SK-N-SH treated with all-trans-retinoic acid at 6 μM for 48 hours (cell line): ENCODE data around the gene CCDC3.

Experiments
- ATAC-seq: fragments of 200-7000 bp; cut with Tn5 transposase; 3 replicates; pipeline ENCODE4 v1.9.1; 2020; ENCODE audit warnings: mild to moderate bottlenecking, moderate library complexity
- ARNTL ChIP-seq: fragments of 450-650 bp; formaldehyde crosslinking; IDR thresholded peaks from 2 replicates; pipeline ENCODE4 v1.5.0; 2020; ENCODE audit warnings: low read depth, mild to moderate bottlenecking, moderate library complexity, borderline replicate concordance
- BACH2 ChIP-seq: fragments of 250-450 bp; sonication (Bioruptor Pico); IDR thresholded peaks from 2 replicates; pipeline ENCODE4 v1.9.0; 2021; ENCODE audit warnings: mild to moderate bottlenecking, borderline replicate concordance
- CSDC2 ChIP-seq: fragments of 250-450 bp; sonication (Bioruptor Pico); IDR thresholded peaks from 2 replicates; pipeline ENCODE4 v1.5.0; 2020; ENCODE audit warnings: mild to moderate bottlenecking, moderate library complexity
- ESRRG ChIP-seq: fragments of 250-450 bp; sonication (Bioruptor Pico); IDR thresholded peaks from 2 replicates; pipeline ENCODE4 v1.6.1; 2021; ENCODE audit warnings: mild to moderate bottlenecking
- GLIS3 ChIP-seq: fragments of 250-450 bp; sonication (Bioruptor Pico); IDR thresholded peaks from 2 replicates; pipeline ENCODE4 v1.5.0; 2020; ENCODE audit warnings: mild to moderate bottlenecking, moderate library complexity
- ISL1 ChIP-seq: fragments of 250-450 bp; sonication (Bioruptor Pico); IDR thresholded peaks from 2 replicates; pipeline ENCODE4 v2.1.2; 2022; ENCODE audit warnings: mild to moderate bottlenecking, moderate library complexity
- PPARA ChIP-seq: fragments of 250-450 bp; sonication (Bioruptor Pico); IDR thresholded peaks from 2 replicates; pipeline ENCODE4 v1.5.0; 2020; ENCODE audit warnings: mild to moderate bottlenecking, borderline replicate concordance
- SNAI2 ChIP-seq: fragments of 250-450 bp; sonication (Bioruptor Pico); IDR thresholded peaks from 2 replicates; pipeline ENCODE4 v1.5.0; 2020; ENCODE audit warnings: mild to moderate bottlenecking, moderate library complexity
- TCF4 ChIP-seq: fragments of 250-450 bp; sonication (Bioruptor Pico); IDR thresholded peaks from 2 replicates; pipeline ENCODE4 v1.8.0; 2021; ENCODE audit warnings: mild to moderate bottlenecking, moderate library complexity, borderline replicate concordance
- TOX ChIP-seq: fragments of 250-450 bp; sonication (Bioruptor Pico); IDR thresholded peaks from 2 replicates; pipeline ENCODE4 v1.8.0; 2021; ENCODE audit warnings: mild to moderate bottlenecking, moderate library complexity, borderline replicate concordance
- ZFP3 ChIP-seq: fragments of 250-450 bp; sonication (Bioruptor Pico); IDR thresholded peaks from 2 replicates; pipeline ENCODE4 v1.5.0; 2020; ENCODE audit warnings: mild to moderate bottlenecking, moderate library complexity
- ZFP30 ChIP-seq: fragments of 450-650 bp; formaldehyde crosslinking; IDR thresholded peaks from 2 replicates; pipeline ENCODE4 v1.5.0; 2022; ENCODE audit warnings: mild to moderate bottlenecking, moderate library complexity
- ZNF565 ChIP-seq: fragments of 450-650 bp; formaldehyde crosslinking; conservative IDR thresholded peaks from 2 replicates; pipeline ENCODE4 v1.5.0; 2020; ENCODE audit warnings: low read depth, mild to moderate bottlenecking, moderate library complexity
- ZNF70 ChIP-seq: fragments of 450-650 bp; formaldehyde crosslinking; IDR thresholded peaks from 2 replicates; pipeline ENCODE4 v1.5.0; 2020; ENCODE audit warnings: mild to moderate bottlenecking, moderate library complexity
- ZNF8 ChIP-seq: fragments of 450-650 bp; formaldehyde crosslinking; IDR thresholded peaks from 2 replicates; pipeline ENCODE4 v1.5.0; 2020; ENCODE audit warnings: mild to moderate bottlenecking, moderate library complexity
- TF ChIP-seq, protein P1 (sequence below): fragments of 250-450 bp; sonication (Bioruptor Pico); IDR thresholded peaks from 2 replicates; pipeline ENCODE4 v1.8.0; 2020; ENCODE audit warnings: mild to moderate bottlenecking, moderate library complexity, borderline replicate concordance
- TF ChIP-seq, protein P2 (sequence below): fragments of 250-450 bp; sonication (Bioruptor Pico); IDR thresholded peaks from 2 replicates; pipeline ENCODE4 v1.5.0; 2020; ENCODE audit warnings: mild to moderate bottlenecking, moderate library complexity
- TF ChIP-seq, protein P3 (sequence below): fragments of 250-450 bp; sonication (Bioruptor Pico); IDR thresholded peaks from 2 replicates; pipeline ENCODE4 v1.5.1; 2021; ENCODE audit warnings: mild to moderate bottlenecking, moderate library complexity

The CCDC3 gene

DNA sequence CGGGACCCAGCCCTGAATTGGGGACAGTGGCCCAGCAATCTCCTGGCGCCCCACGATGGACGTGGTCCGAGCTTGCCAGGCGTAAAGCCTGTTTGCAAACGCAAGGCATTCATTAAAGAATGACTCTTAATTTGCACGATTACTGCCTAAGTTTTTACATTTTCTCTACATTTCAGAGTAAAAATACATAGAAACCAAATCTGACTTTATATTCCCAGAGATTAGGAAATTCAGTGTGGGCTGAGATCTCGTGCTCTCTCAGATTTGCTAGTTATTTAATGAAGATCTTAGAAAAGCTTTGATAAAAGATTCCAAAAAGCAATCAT, 337 bp upstream of the CCDC3 start (continued):
- TF ChIP-seq, protein P1, sequence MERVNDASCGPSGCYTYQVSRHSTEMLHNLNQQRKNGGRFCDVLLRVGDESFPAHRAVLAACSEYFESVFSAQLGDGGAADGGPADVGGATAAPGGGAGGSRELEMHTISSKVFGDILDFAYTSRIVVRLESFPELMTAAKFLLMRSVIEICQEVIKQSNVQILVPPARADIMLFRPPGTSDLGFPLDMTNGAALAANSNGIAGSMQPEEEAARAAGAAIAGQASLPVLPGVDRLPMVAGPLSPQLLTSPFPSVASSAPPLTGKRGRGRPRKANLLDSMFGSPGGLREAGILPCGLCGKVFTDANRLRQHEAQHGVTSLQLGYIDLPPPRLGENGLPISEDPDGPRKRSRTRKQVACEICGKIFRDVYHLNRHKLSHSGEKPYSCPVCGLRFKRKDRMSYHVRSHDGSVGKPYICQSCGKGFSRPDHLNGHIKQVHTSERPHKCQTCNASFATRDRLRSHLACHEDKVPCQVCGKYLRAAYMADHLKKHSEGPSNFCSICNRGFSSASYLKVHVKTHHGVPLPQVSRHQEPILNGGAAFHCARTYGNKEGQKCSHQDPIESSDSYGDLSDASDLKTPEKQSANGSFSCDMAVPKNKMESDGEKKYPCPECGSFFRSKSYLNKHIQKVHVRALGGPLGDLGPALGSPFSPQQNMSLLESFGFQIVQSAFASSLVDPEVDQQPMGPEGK (CRISPR knock-in tag): no peak
- TF ChIP-seq ISL1 (CRISPR knock-in tag): no peak
- no peak for TF ChIP-seq SNAI2 (CRISPR knock-in tag)

DNA sequence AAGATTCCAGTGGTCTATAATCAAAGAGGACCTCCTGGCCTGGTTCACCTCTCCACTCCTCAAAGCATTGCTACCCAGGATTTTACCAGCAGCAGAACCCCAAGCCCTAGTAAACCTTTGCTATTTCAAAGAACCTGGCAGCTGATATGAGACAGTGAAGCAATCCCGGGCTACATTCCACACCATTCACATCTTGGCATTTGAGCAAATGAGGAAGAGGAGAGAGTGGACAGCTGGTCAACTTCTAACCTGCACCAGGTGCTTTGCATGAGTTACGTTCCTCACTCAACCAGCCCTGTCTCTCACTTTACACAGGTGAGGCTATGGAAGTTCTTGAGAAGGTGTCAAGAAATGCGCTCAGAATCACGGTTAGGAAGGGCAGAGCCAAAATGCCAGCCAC, 1.1 kb downstream of the CCDC3 start:
- TF ChIP-seq ARNTL: no peak
- TF ChIP-seq ZNF70 (CRISPR knock-in tag): no peak
- no peak for TF ChIP-seq ISL1 (CRISPR knock-in tag)
- no peak for TF ChIP-seq ZNF8 (CRISPR knock-in tag)
- no peak for TF ChIP-seq TOX (CRISPR knock-in tag)
- TF ChIP-seq ZNF565 (CRISPR knock-in tag): no peak
- no peak for TF ChIP-seq CSDC2 (CRISPR knock-in tag)
- TF ChIP-seq, protein P1 (CRISPR knock-in tag): no peak
- no peak for TF ChIP-seq GLIS3 (CRISPR knock-in tag)
- TF ChIP-seq ZFP30 (CRISPR knock-in tag): no peak
- TF ChIP-seq SNAI2 (CRISPR knock-in tag): no peak
- no peak for ATAC-seq

DNA sequence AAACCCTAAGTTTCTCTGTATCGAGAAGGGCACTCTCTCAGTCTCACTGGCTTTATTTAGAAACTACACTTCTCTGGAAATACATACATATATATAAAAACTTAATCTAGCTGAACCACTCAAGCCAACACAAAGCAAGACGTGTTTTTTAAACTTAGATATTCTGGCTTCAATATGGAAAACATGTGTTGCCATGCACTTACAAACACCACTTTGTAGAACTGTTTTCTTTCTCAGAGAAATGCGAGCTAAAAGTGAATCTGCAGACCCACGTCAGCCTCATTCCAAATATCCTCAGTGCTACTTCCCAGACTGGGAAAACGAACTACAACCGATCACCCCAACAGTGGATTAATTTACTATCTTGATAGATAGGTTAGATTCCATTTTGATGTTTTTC, 1.7 kb downstream of the CCDC3 start:
- TF ChIP-seq ARNTL (no peak), PPARA (CRISPR knock-in tag) (no peak), ZFP3 (CRISPR knock-in tag) (no peak), SNAI2 (CRISPR knock-in tag) (no peak), ZNF565 (CRISPR knock-in tag) (no peak)
- TF ChIP-seq, protein P2, sequence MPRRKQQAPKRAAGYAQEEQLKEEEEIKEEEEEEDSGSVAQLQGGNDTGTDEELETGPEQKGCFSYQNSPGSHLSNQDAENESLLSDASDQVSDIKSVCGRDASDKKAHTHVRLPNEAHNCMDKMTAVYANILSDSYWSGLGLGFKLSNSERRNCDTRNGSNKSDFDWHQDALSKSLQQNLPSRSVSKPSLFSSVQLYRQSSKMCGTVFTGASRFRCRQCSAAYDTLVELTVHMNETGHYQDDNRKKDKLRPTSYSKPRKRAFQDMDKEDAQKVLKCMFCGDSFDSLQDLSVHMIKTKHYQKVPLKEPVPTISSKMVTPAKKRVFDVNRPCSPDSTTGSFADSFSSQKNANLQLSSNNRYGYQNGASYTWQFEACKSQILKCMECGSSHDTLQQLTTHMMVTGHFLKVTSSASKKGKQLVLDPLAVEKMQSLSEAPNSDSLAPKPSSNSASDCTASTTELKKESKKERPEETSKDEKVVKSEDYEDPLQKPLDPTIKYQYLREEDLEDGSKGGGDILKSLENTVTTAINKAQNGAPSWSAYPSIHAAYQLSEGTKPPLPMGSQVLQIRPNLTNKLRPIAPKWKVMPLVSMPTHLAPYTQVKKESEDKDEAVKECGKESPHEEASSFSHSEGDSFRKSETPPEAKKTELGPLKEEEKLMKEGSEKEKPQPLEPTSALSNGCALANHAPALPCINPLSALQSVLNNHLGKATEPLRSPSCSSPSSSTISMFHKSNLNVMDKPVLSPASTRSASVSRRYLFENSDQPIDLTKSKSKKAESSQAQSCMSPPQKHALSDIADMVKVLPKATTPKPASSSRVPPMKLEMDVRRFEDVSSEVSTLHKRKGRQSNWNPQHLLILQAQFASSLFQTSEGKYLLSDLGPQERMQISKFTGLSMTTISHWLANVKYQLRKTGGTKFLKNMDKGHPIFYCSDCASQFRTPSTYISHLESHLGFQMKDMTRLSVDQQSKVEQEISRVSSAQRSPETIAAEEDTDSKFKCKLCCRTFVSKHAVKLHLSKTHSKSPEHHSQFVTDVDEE (CRISPR knock-in tag): no peak
- TF ChIP-seq, protein P1 (CRISPR knock-in tag): no peak
- TF ChIP-seq, protein P3, sequence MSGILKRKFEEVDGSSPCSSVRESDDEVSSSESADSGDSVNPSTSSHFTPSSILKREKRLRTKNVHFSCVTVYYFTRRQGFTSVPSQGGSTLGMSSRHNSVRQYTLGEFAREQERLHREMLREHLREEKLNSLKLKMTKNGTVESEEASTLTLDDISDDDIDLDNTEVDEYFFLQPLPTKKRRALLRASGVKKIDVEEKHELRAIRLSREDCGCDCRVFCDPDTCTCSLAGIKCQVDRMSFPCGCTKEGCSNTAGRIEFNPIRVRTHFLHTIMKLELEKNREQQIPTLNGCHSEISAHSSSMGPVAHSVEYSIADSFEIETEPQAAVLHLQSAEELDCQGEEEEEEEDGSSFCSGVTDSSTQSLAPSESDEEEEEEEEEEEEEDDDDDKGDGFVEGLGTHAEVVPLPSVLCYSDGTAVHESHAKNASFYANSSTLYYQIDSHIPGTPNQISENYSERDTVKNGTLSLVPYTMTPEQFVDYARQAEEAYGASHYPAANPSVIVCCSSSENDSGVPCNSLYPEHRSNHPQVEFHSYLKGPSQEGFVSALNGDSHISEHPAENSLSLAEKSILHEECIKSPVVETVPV: no peak
- TF ChIP-seq, all 23 proteins: peak for 0

DNA sequence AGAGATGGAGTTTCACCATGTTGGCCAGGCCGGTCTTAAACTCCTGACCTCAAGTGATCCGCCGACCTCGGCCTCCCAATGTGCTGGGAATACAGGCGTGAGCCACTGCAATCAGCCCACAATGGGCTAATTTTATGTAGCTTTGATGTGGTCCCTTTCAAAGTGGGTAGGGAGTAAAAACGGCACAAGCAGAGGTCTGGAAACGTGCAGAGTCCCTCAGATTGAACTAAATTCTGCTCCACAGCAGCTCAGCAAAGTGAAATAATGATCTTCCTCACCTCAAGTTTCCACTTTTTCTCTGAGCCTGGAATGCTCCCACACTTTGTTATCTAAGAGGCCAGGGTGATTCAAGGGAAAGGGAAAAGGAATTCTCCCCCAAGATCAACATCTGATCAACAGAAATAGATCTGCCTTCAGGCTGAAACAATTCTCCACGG, 6.1 kb downstream of the CCDC3 start:
- ATAC-seq: no peak
- TF ChIP-seq, protein P1 (CRISPR knock-in tag): no peak
- TF ChIP-seq, protein P2 (CRISPR knock-in tag): no peak
- TF ChIP-seq ZNF565 (CRISPR knock-in tag) (no peak), ZFP3 (CRISPR knock-in tag) (no peak), ARNTL (no peak), GLIS3 (CRISPR knock-in tag) (no peak), PPARA (CRISPR knock-in tag) (no peak), CSDC2 (CRISPR knock-in tag) (no peak), BACH2 (CRISPR knock-in tag) (no peak), TCF4 (CRISPR knock-in tag) (no peak), ESRRG (CRISPR knock-in tag) (no peak)
- TF ChIP-seq, protein P3: no peak

More for the DNA sequence above, 1.7 kb downstream of the CCDC3 start:
- no peak for ATAC-seq
